GM12878 (cell line): ENCODE measurements around the gene ZNF620. TPM values are rescaled to one million over a fixed set of nuclear protein-coding genes. Genes with fewer than 3 reads are reported as not detected.

ENCODE experiments used
- ATAC-seq: fragments of 200-7000 bp; cut with Tn5 transposase; 3 replicates; pipeline ENCODE4 v1.9.1; 2020; ENCODE audit warnings: mild to moderate bottlenecking, moderate library complexity
- BruUV-seq: library from RNA; stranded (reverse); fragments of 400-500 nt; replicated peaks from 2 replicates; lab custom pipeline; 2021; lab: Mats Ljungman, UMichigan
- CTCF ChIA-PET: fragments of 300-600 bp; sonication (Branson Sonifier 250); formaldehyde crosslinking; extraction: SDS; loops from one replicate; lab custom pipeline; 2021; ENCODE audit warnings: inconsistent platforms; lab: Yijun Ruan, JAX
- POLR2A ChIA-PET: fragments of 350-600 bp; formaldehyde crosslinking; extraction: SDS; loops from one replicate; lab custom pipeline; 2021; ENCODE audit warnings: inconsistent platforms; lab: Charles Lee
- RAD21 ChIA-PET: fragments of 300-600 bp; sonication (Branson Sonifier 250); formaldehyde crosslinking; loops from one replicate; lab custom pipeline; 2023; ENCODE audit warnings: antibody characterized with exemption; ENCODE audit not compliant: unreplicated experiment; lab: Charles Lee
- SMC1A ChIA-PET: fragments of 300-600 bp; sonication (Branson Sonifier 250); formaldehyde crosslinking; loops from one replicate; lab custom pipeline; 2023; ENCODE audit not compliant: unreplicated experiment, uncharacterized antibody; lab: Charles Lee
- DNase-seq: peaks from one replicate; pipeline ENCODE4 v3.0.0-alpha.2; 2011; ENCODE audit warnings: low read depth, low spot score
- FAIRE-seq: peaks from 3 replicates; lab custom pipeline; 2011; peaks lifted over from hg19 to GRCh38; lab: Jason Lieb, UNC
- H2AFZ ChIP-seq: 2 replicates; pipeline ENCODE4 v1.6.0; 2011; ENCODE audit warnings: low read depth, low read length, control low read depth; ENCODE audit not compliant: control insufficient read depth
- H3K27ac ChIP-seq: 2 replicates; pipeline ENCODE4 v1.5.1; 2011; ENCODE audit warnings: control low read depth; ENCODE audit not compliant: control insufficient read depth, insufficient read depth
- H3K27me3 ChIP-seq, 2 experiments: replicated peaks in 1 of 2; 2 replicates each; pipeline versions ENCODE4 v1.6.0 to v1.6.1; 2011; ENCODE audit warnings: low read length in 1 of 2; ENCODE audit not compliant: control insufficient read depth in 2 of 2, insufficient read depth in 2 of 2
- H3K36me3 ChIP-seq, 2 experiments: 2 replicates each; pipeline ENCODE4 v1.5.1; 2011; ENCODE audit warnings: low read length in 1 of 2; ENCODE audit not compliant: control insufficient read depth in 2 of 2, insufficient read depth in 2 of 2
- H3K4me1 ChIP-seq: 2 replicates; pipeline ENCODE4 v1.6.1; 2011; ENCODE audit warnings: mild to moderate bottlenecking, low read length, moderate library complexity, mixed read lengths; ENCODE audit not compliant: control insufficient read depth, insufficient read depth
- H3K4me2 ChIP-seq: 2 replicates; pipeline ENCODE4 v1.6.0; 2011; ENCODE audit warnings: control low read depth; ENCODE audit not compliant: control insufficient read depth, insufficient read depth
- H3K4me3 ChIP-seq: fragments of 200-600 bp; sonication (generic); 2 replicates; pipeline ENCODE4 v1.5.1; 2016
- H3K79me2 ChIP-seq: 2 replicates; pipeline ENCODE4 v1.6.0; 2011; ENCODE audit warnings: low read length; ENCODE audit not compliant: control insufficient read depth, insufficient read depth
- H3K9ac ChIP-seq: 2 replicates; pipeline ENCODE4 v1.8.0; 2011; ENCODE audit warnings: low read length, control low read depth, mixed read lengths; ENCODE audit not compliant: control insufficient read depth, insufficient read depth
- H3K9me3 ChIP-seq: replicated peaks from 3 replicates; pipeline ENCODE4 v1.5.1; 2011; ENCODE audit warnings: mild to moderate bottlenecking, low read length; ENCODE audit not compliant: control insufficient read depth, insufficient read depth
- H4K20me1 ChIP-seq: 2 replicates; pipeline ENCODE4 v1.6.0; 2011; ENCODE audit not compliant: control insufficient read depth, insufficient read depth
- JUND ChIP-seq: IDR thresholded peaks from 2 replicates; pipeline ENCODE4 v1.6.1; 2012; ENCODE audit warnings: low read depth, mild to moderate bottlenecking, low read length, improper control_type of control experiment, moderate library complexity
- RCOR1 ChIP-seq: conservative IDR thresholded peaks from 2 replicates; pipeline ENCODE4 v1.6.1; 2012; ENCODE audit warnings: low read depth, low read length, improper control_type of control experiment
- SUPT20H ChIP-seq: IDR thresholded peaks from 2 replicates; pipeline ENCODE4 v1.6.1; 2011; ENCODE audit warnings: low read depth, mild to moderate bottlenecking, low read length, moderate library complexity, borderline replicate concordance; ENCODE audit not compliant: control insufficient read depth
- TCF7 ChIP-seq: IDR thresholded peaks from 2 replicates; pipeline ENCODE4 v1.6.1; 2014; ENCODE audit warnings: antibody characterized with exemption, borderline replicate concordance
- ZSCAN29 ChIP-seq: fragments of 450-650 bp; IDR thresholded peaks from 2 replicates; pipeline ENCODE4 v1.6.1; 2017; ENCODE audit warnings: mild to moderate bottlenecking, moderate library complexity
- WGBS: methylation state at CpG from one replicate; pipeline ENCODE4 v1.1.6; 2016; ENCODE audit warnings: low lambda C conversion rate; ENCODE audit not compliant: insufficient replicate concordance, insufficient coverage; ENCODE audit errors: missing lambda C conversion rate; 5-methylcytosine and 5-hydroxymethylcytosine counted together
- in situ Hi-C: fragments of 300-500 bp; cut with MboI; formaldehyde crosslinking; loops from 9 replicates; pipeline ENCODE4 v1.14.3; 2018; ENCODE audit warnings: mixed read lengths
- intact Hi-C: fragments of 100-400 bp; cut with micrococcal nuclease; formaldehyde crosslinking; loops from one replicate; pipeline ENCODE4 v1.14.2; 2022; ENCODE audit not compliant: unreplicated experiment
- polyA plus RNA-seq, 11 experiments: library from polyadenylated mRNA; depleted of rRNA in 4 of 11; unstranded in 6 of 11; stranded (reverse) in 5 of 11; fragments of >200 nt; fragmentation: Nextera tagmentation in 4 of 11; fragmentation: Illumina TruSeq in 1 of 11; extraction: Ambion mirVana in 4 of 11; extraction: Trizol in 1 of 11; gene quantifications; 1 replicate in 1 of 11; 2 replicates in 10 of 11; pipeline versions ENCODE4 v1.2.1 to v1.2.3, GENCODE V29; 2011 to 2016; ENCODE audit warnings: inconsistent platforms in 2 of 11, missing spikeins in 2 of 11, low read depth in 1 of 11
- total RNA-seq, 4 experiments: library from RNA; depleted of rRNA in 3 of 4; stranded (reverse); fragments of >200 nt in 3 of 4; fragmentation: Illumina TruSeq in 1 of 4; extraction: Trizol in 1 of 4; gene quantifications; 2 replicates each; pipeline versions ENCODE4 v1.2.1 to v1.2.3, GENCODE V29; 2013 to 2021
- TF ChIP-seq, protein P1 (sequence below), 3 experiments: IDR thresholded peaks in 2 of 3; conservative IDR thresholded peaks in 1 of 3; 2 replicates each; pipeline ENCODE4 v1.5.1; 2011; ENCODE audit warnings: low read depth in 3 of 3, low read length in 3 of 3, mild to moderate bottlenecking in 3 of 3, control low read depth in 2 of 3, moderate library complexity in 2 of 3, inconsistent platforms in 1 of 3, mixed read lengths in 1 of 3; ENCODE audit not compliant: control insufficient read depth in 2 of 3, insufficient read depth in 1 of 3; ENCODE audit errors: extremely low read depth in 1 of 3
- TF ChIP-seq, protein P2 (sequence below): fragments of 450-650 bp; conservative IDR thresholded peaks from 2 replicates; pipeline ENCODE4 v1.6.1; 2017; ENCODE audit warnings: mild to moderate bottlenecking, moderate library complexity
- TF ChIP-seq, protein P3 (sequence below): fragments of 450-650 bp; IDR thresholded peaks from 2 replicates; pipeline ENCODE4 v1.6.1; 2017; ENCODE audit warnings: mild to moderate bottlenecking, moderate library complexity
- TF ChIP-seq, protein P4 (sequence below): fragments of 450-650 bp; IDR thresholded peaks from 2 replicates; pipeline ENCODE4 v1.6.1; 2016; ENCODE audit warnings: mild to moderate bottlenecking

ZNF620 gene
- total and polyA plus RNA-seq, 10 of the 15 experiments (the other 5 are each of a cell fraction or from before 2014, with no cell fraction given), result 1.3 to 4.3 (median 2.2) TPM

DNA sequence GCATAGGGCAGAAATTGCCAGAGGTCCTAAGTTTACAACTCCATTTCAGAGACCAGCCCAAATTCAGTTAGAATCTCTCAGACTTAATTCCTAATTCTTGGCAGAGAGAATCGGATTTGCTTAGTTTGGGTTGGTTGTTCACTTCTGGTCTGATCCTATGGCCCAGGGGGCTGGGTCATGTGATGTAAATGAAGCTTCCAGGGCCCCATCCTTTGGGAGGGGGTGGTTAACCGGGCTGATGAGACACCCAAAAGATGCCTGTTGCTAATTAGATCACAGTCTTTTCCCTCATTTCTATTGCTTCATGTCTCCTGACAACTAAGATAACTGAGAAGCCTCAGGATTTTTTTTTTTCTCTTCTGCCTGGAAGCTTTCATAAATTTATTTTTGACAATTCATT lies 11.1 kb upstream of the ZNF620 start (continued):
- TF ChIP-seq, protein P1, sequence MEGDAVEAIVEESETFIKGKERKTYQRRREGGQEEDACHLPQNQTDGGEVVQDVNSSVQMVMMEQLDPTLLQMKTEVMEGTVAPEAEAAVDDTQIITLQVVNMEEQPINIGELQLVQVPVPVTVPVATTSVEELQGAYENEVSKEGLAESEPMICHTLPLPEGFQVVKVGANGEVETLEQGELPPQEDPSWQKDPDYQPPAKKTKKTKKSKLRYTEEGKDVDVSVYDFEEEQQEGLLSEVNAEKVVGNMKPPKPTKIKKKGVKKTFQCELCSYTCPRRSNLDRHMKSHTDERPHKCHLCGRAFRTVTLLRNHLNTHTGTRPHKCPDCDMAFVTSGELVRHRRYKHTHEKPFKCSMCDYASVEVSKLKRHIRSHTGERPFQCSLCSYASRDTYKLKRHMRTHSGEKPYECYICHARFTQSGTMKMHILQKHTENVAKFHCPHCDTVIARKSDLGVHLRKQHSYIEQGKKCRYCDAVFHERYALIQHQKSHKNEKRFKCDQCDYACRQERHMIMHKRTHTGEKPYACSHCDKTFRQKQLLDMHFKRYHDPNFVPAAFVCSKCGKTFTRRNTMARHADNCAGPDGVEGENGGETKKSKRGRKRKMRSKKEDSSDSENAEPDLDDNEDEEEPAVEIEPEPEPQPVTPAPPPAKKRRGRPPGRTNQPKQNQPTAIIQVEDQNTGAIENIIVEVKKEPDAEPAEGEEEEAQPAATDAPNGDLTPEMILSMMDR (IDR thresholded peaks at IDR 0.05 in 2 of 3, conservative IDR thresholded peaks at IDR 0.05 in 1 of 3; ENCODE audit: control insufficient read depth in 2 of 3, extremely low read depth in 1 of 3, insufficient read depth in 1 of 3, low read depth in 3 of 3, low read length in 3 of 3), result no peak

GRCh38 chr3:40497288-40497687 lies 8.6 kb upstream of the ZNF620 start:
- Histone ChIP-seq H3K27ac (no peak overlapping the region), H3K9me3 (no peaks in the 10 kb centered on the region), H4K20me1 (no peaks in the 10 kb centered on the region), H3K79me2 (no peaks in the 10 kb centered on the region), H2AFZ (no peak overlapping the region), H3K4me3 (no peak overlapping the region), H3K36me3 (no peaks in the 10 kb centered on the region), H3K9ac (no peak overlapping the region), H3K4me2 (no peak overlapping the region), H3K27me3 (no peaks in the 10 kb centered on the region), H3K4me1 (no peaks in the 10 kb centered on the region)
- DNase-seq (no peak), FAIRE-seq (no peak), ATAC-seq (no peak)
- CTCF ChIA-PET, result no interaction called here
- 89% methylated on average over 2 of the region's 2 CpGs for WGBS
- SMC1A ChIA-PET, result interaction anchor here (2.2 kb wide), 1 partner anchor 8 kb away, joined by 11 read pairs; the partner anchor contains the start of gene ZNF620
- in situ Hi-C loops, result no loop called here
- BruUV-seq, result no TSS peak
- POLR2A ChIA-PET, result no interaction called here
- RAD21 ChIA-PET, result no interaction called here
- intact Hi-C loops, result no loop called here
- TF ChIP-seq, protein P2, sequence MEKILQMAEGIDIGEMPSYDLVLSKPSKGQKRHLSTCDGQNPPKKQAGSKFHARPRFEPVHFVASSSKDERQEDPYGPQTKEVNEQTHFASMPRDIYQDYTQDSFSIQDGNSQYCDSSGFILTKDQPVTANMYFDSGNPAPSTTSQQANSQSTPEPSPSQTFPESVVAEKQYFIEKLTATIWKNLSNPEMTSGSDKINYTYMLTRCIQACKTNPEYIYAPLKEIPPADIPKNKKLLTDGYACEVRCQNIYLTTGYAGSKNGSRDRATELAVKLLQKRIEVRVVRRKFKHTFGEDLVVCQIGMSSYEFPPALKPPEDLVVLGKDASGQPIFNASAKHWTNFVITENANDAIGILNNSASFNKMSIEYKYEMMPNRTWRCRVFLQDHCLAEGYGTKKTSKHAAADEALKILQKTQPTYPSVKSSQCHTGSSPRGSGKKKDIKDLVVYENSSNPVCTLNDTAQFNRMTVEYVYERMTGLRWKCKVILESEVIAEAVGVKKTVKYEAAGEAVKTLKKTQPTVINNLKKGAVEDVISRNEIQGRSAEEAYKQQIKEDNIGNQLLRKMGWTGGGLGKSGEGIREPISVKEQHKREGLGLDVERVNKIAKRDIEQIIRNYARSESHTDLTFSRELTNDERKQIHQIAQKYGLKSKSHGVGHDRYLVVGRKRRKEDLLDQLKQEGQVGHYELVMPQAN, result no peak
- TF ChIP-seq TCF7, result no peak
- TF ChIP-seq, protein P3, sequence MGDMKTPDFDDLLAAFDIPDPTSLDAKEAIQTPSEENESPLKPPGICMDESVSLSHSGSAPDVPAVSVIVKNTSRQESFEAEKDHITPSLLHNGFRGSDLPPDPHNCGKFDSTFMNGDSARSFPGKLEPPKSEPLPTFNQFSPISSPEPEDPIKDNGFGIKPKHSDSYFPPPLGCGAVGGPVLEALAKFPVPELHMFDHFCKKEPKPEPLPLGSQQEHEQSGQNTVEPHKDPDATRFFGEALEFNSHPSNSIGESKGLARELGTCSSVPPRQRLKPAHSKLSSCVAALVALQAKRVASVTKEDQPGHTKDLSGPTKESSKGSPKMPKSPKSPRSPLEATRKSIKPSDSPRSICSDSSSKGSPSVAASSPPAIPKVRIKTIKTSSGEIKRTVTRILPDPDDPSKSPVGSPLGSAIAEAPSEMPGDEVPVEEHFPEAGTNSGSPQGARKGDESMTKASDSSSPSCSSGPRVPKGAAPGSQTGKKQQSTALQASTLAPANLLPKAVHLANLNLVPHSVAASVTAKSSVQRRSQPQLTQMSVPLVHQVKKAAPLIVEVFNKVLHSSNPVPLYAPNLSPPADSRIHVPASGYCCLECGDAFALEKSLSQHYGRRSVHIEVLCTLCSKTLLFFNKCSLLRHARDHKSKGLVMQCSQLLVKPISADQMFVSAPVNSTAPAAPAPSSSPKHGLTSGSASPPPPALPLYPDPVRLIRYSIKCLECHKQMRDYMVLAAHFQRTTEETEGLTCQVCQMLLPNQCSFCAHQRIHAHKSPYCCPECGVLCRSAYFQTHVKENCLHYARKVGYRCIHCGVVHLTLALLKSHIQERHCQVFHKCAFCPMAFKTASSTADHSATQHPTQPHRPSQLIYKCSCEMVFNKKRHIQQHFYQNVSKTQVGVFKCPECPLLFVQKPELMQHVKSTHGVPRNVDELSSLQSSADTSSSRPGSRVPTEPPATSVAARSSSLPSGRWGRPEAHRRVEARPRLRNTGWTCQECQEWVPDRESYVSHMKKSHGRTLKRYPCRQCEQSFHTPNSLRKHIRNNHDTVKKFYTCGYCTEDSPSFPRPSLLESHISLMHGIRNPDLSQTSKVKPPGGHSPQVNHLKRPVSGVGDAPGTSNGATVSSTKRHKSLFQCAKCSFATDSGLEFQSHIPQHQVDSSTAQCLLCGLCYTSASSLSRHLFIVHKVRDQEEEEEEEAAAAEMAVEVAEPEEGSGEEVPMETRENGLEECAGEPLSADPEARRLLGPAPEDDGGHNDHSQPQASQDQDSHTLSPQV, result no peak
- TF ChIP-seq, protein P4, sequence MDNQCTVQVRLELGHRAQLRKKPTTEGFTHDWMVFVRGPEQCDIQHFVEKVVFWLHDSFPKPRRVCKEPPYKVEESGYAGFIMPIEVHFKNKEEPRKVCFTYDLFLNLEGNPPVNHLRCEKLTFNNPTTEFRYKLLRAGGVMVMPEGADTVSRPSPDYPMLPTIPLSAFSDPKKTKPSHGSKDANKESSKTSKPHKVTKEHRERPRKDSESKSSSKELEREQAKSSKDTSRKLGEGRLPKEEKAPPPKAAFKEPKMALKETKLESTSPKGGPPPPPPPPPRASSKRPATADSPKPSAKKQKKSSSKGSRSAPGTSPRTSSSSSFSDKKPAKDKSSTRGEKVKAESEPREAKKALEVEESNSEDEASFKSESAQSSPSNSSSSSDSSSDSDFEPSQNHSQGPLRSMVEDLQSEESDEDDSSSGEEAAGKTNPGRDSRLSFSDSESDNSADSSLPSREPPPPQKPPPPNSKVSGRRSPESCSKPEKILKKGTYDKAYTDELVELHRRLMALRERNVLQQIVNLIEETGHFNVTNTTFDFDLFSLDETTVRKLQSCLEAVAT, result no peak
- no peak for TF ChIP-seq ZSCAN29
- no peak for TF ChIP-seq RCOR1
- no peak for TF ChIP-seq JUND
- no peak for TF ChIP-seq SUPT20H
